K562 (cell line): ENCODE measurements around the gene ABHD17C. TPM values are rescaled to one million over a fixed set of nuclear protein-coding genes. Genes with fewer than 3 reads are reported as not detected.

ENCODE experiments used
- ATAC-seq: fragments of 200-7000 bp; cut with Tn5 transposase; 3 replicates; pipeline ENCODE4 v1.9.1; 2020; ENCODE audit warnings: moderate library complexity
- BruUV-seq: library from RNA; stranded (reverse); fragments of 400-500 nt; replicated peaks from 2 replicates; lab custom pipeline; 2021; lab: Mats Ljungman, UMichigan
- CTCF ChIA-PET: fragments of 300-600 bp; formaldehyde crosslinking; extraction: SDS; loops from one replicate; lab custom pipeline; 2021; ENCODE audit warnings: low intra/inter-chr PET ratio; lab: Yijun Ruan, JAX
- POLR2A ChIA-PET: fragments of 300-600, 350-650 bp; sonication (Branson Sonifier 250); formaldehyde crosslinking; extraction: SDS; loops from one replicate; lab custom pipeline; 2021; ENCODE audit warnings: antibody characterized with exemption, inconsistent platforms; lab: Yijun Ruan, JAX
- DNase-seq, 4 experiments: peaks; one replicate each; pipeline versions ENCODE4 v3.0.0 to v3.0.0-alpha.2; 2011 to 2018; ENCODE audit warnings: low spot score in 3 of 4, mixed read lengths in 3 of 4; ENCODE audit errors: extremely low read depth in 1 of 4
- FAIRE-seq: peaks from 2 replicates; lab custom pipeline; 2011; peaks lifted over from hg19 to GRCh38; lab: Jason Lieb, UNC
- H2AFZ ChIP-seq: 2 replicates; pipeline ENCODE4 v1.6.0; 2011; ENCODE audit warnings: low read depth, low read length, control low read depth, inconsistent platforms
- H3K27ac ChIP-seq: fragments of 200-600 bp; 3 replicates; pipeline ENCODE4 v1.8.0; 2011; ENCODE audit warnings: low read depth, mild to moderate bottlenecking, control low read depth, inconsistent platforms, low read length, moderate library complexity, mixed read lengths; ENCODE audit errors: extremely low read depth
- H3K27me3 ChIP-seq, 2 experiments: fragments of 300-600 bp in 1 of 2; 2 replicates in 1 of 2; 3 replicates in 1 of 2; pipeline versions ENCODE4 v1.6.0 to v1.8.0; 2011; ENCODE audit warnings: inconsistent platforms in 2 of 2, low read length in 2 of 2, mild to moderate bottlenecking in 1 of 2, mixed read lengths in 1 of 2, moderate library complexity in 1 of 2; ENCODE audit not compliant: control insufficient read depth in 2 of 2, insufficient read depth in 2 of 2
- H3K36me3 ChIP-seq: fragments of 300-600 bp; 3 replicates; pipeline ENCODE4 v1.8.0; 2011; ENCODE audit warnings: mild to moderate bottlenecking, low read length, inconsistent platforms; ENCODE audit not compliant: control insufficient read depth, insufficient read depth
- H3K4me1 ChIP-seq, 2 experiments: fragments of 200-600 bp in 1 of 2; replicated peaks in 1 of 2; 2 replicates in 1 of 2; 3 replicates in 1 of 2; pipeline versions ENCODE4 v1.5.1 to v1.8.0; 2011; ENCODE audit warnings: inconsistent platforms in 2 of 2, low read length in 2 of 2, mild to moderate bottlenecking in 1 of 2, mixed read lengths in 1 of 2, moderate library complexity in 1 of 2; ENCODE audit not compliant: control insufficient read depth in 2 of 2, insufficient read depth in 2 of 2
- H3K4me2 ChIP-seq: 2 replicates; pipeline ENCODE4 v1.6.1; 2011; ENCODE audit warnings: low read length, control low read depth, inconsistent platforms, mixed read lengths; ENCODE audit not compliant: insufficient read depth
- H3K4me3 ChIP-seq: fragments of 200-600 bp; sonication (generic), shearing (Covaris generic); 2 replicates; pipeline ENCODE4 v1.5.1; 2016; ENCODE audit warnings: control low read depth, inconsistent platforms
- H3K79me2 ChIP-seq: fragments of 200-600 bp; 3 replicates; pipeline ENCODE4 v1.8.0; 2011; ENCODE audit warnings: low read length, inconsistent platforms; ENCODE audit not compliant: control insufficient read depth, insufficient read depth
- H3K9ac ChIP-seq, 2 experiments: 2 replicates each; pipeline versions ENCODE4 v1.6.0 to v1.6.1; 2011; ENCODE audit warnings: low read depth in 2 of 2, low read length in 2 of 2, control low read depth in 1 of 2, inconsistent platforms in 1 of 2, mild to moderate bottlenecking in 1 of 2, mixed read lengths in 1 of 2; ENCODE audit not compliant: insufficient read depth in 1 of 2
- H3K9me1 ChIP-seq: one replicate; pipeline ENCODE4 v1.6.0; 2011; ENCODE audit warnings: inconsistent platforms, mild to moderate bottlenecking, low read length, moderate library complexity; ENCODE audit not compliant: control insufficient read depth, insufficient read depth
- H3K9me3 ChIP-seq: replicated peaks from 2 replicates; pipeline ENCODE4 v1.5.1; 2011; ENCODE audit warnings: low read depth, low read length, inconsistent platforms; ENCODE audit not compliant: control insufficient read depth, insufficient read depth
- H4K20me1 ChIP-seq: replicated peaks from 2 replicates; pipeline ENCODE4 v1.6.1; 2011; ENCODE audit warnings: low read length, inconsistent platforms, mixed read lengths; ENCODE audit not compliant: control insufficient read depth, insufficient read depth
- HOXB6 ChIP-seq: fragments of 250-450 bp; sonication (Bioruptor Pico); IDR thresholded peaks from 2 replicates; pipeline ENCODE4 v1.5.1; 2022; ENCODE audit warnings: mild to moderate bottlenecking, borderline replicate concordance
- MYBL2 ChIP-seq, 2 experiments: fragments of 450-650 bp in 1 of 2; sonication (generic) in 1 of 2; formaldehyde crosslinking in 1 of 2; IDR thresholded peaks; 2 replicates each; pipeline versions ENCODE4 v1.6.1 to v1.8.1; 2017 to 2022; ENCODE audit warnings: borderline replicate concordance in 1 of 2, inconsistent platforms in 1 of 2, low read depth in 1 of 2, mild to moderate bottlenecking in 1 of 2, missing genetic modification reagents in 1 of 2, moderate library complexity in 1 of 2
- NONO ChIP-seq, 2 experiments: fragments of 200-400 bp in 1 of 2; fragments of 450-650 bp in 1 of 2; formaldehyde crosslinking in 1 of 2; IDR thresholded peaks; 2 replicates each; pipeline ENCODE4 v1.6.1; 2017; ENCODE audit warnings: low read depth in 2 of 2, mild to moderate bottlenecking in 2 of 2, moderate library complexity in 2 of 2, low read length in 1 of 2
- SP2 ChIP-seq: IDR thresholded peaks from 2 replicates; pipeline ENCODE4 v1.6.1; 2011; ENCODE audit warnings: mild to moderate bottlenecking, low read depth, low read length, moderate library complexity; ENCODE audit not compliant: poor library complexity, severe bottlenecking; ENCODE audit errors: extremely low read depth
- SREBF1 ChIP-seq: fragments of 150-350 bp; IDR thresholded peaks from 2 replicates; pipeline ENCODE4 v1.6.1; 2014; ENCODE audit warnings: antibody characterized with exemption, low read depth, low read length, borderline replicate concordance
- ZNF224 ChIP-seq: sonication (generic); formaldehyde crosslinking; IDR thresholded peaks from 2 replicates; pipeline ENCODE4 v1.8.0; 2022; ENCODE audit warnings: mild to moderate bottlenecking, missing genetic modification reagents
- ZNF589 ChIP-seq: fragments of 200-800 bp; sonication (Bioruptor generic); IDR thresholded peaks from 2 replicates; pipeline ENCODE4 v1.6.1; 2016; ENCODE audit warnings: low read depth, missing genetic modification characterization, missing compliant biosample characterization
- WGBS: fragments of 100-300 bp; shearing (Covaris generic); methylation state at CpG from one replicate; pipeline ENCODE4 v1.1.6; 2016; ENCODE audit warnings: low coverage, mixed read lengths; ENCODE audit not compliant: insufficient coverage; ENCODE audit errors: missing lambda C conversion rate; 5-methylcytosine and 5-hydroxymethylcytosine counted together
- in situ Hi-C: fragments of 300-500 bp; cut with MboI; formaldehyde crosslinking; loops from 4 replicates; pipeline ENCODE4 v1.15.0; 2018; ENCODE audit warnings: inconsistent platforms, mixed read lengths
- intact Hi-C: fragments of 100-400 bp; cut with micrococcal nuclease; formaldehyde crosslinking; loops from 2 replicates; pipeline ENCODE4 v1.14.2; 2022
- polyA plus RNA-seq, 8 experiments: library from polyadenylated mRNA; depleted of rRNA in 4 of 8; stranded (reverse) in 5 of 8; unstranded in 3 of 8; fragments of >200 nt; fragmentation: Nextera tagmentation in 2 of 8; fragmentation: Illumina TruSeq in 1 of 8; extraction: Ambion mirVana in 2 of 8; extraction: Trizol in 1 of 8; gene quantifications; 2 replicates each; pipeline versions ENCODE4 v1.2.1 to v1.2.3, GENCODE V29; 2011 to 2014; ENCODE audit warnings: inconsistent platforms in 1 of 8, missing spikeins in 1 of 8
- total RNA-seq, 7 experiments: library from RNA; depleted of rRNA in 6 of 7; stranded (reverse); fragments of >200 nt in 6 of 7; fragmentation: Illumina TruSeq in 2 of 7; extraction: Trizol in 2 of 7; gene quantifications; 2 replicates each; pipeline versions ENCODE4 v1.2.1 to v1.2.3, GENCODE V29; 2011 to 2021; ENCODE audit warnings: low replicate concordance in 1 of 7

ABHD17C gene
- total and polyA plus RNA-seq, 9 of the 15 experiments (the other 6 are each of a cell fraction or from before 2014, with no cell fraction given), result 0.04 to 0.42 (median 0.19) TPM; not detected in 1

DNA sequence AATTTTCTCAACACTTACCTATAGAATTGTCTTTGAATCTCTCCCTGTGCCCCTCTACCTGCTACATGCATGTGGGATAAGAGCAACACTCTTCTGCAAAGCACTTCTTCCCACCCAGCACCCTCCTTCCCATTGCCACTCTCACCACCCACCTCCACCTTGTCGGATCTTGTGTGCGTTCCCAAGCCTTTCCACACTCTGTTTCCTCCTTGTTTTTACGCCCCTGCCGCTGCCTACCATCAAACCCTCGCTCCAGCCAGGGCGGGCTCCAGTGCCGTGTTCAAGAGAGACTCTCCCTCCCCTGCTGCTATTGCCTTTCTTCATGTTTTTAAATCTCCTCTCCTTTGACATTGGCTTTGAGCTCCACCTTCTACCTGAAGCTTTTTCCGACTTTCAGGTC is 40.2 kb downstream of the ABHD17C start:
- BruUV-seq, result no TSS peak
- DNase-seq, result no peak
- H3K4me1 ChIP-seq, result no peaks in the 10 kb centered on the region
- H3K9me1 ChIP-seq, result no peaks in the 10 kb centered on the region
- H3K36me3 ChIP-seq, result no peaks in the 10 kb centered on the region
- no peaks in the 10 kb centered on the region for H3K9me3 ChIP-seq
- H3K27me3 ChIP-seq, result peaks cover 9 to 30% of the 10 kb centered on the region in 2 experiments; a peak in 4 of 5 replicates
- H3K27ac ChIP-seq, result no peak overlapping the region
- no peak for ATAC-seq
- in situ Hi-C loops (no loop called here), intact Hi-C loops (no loop called here)
- no peak overlapping the region for H3K4me3 ChIP-seq
- no peaks in the 10 kb centered on the region for H3K79me2 ChIP-seq
- WGBS, result 1% methylated on average over 8 of the region's 8 CpGs
- TF ChIP-seq ZNF589 (CRISPR knock-in tag), result no peak
- TF ChIP-seq SP2, result no peak
- H2AFZ ChIP-seq, result no peak overlapping the region
- no peak overlapping the region for H3K9ac ChIP-seq
- no peak for FAIRE-seq
- POLR2A ChIA-PET, result no interaction called here
- no peak overlapping the region for H3K4me2 ChIP-seq
- CTCF ChIA-PET, result no interaction called here
- no peaks in the 10 kb centered on the region; the same call in 1 of the 2 replicates for H4K20me1 ChIP-seq

DNA sequence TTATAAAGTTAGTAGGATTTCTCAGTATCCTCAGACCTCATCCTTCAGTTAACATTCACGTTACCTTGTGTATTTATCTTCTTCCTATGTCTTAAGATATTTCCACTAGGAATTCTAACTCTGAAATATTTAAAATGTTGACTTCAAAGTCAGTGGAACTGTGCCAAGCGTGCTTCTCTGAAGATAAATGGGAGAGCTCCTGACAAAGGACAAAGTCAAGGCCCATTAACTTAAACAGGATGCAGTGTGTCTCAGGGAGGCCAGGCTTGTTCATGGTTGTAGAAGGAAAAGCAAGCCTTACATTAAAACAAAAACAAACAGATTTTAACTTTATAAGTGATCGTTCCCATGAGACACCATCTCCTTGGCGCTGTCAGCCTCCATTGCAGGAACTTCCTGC is 41.5 kb downstream of the ABHD17C start:
- no peaks in the 10 kb centered on the region; the same call in 1 of the 2 replicates for H4K20me1 ChIP-seq
- H3K4me3 ChIP-seq, result no peak overlapping the region
- CTCF ChIA-PET, result no interaction called here
- in situ Hi-C loops (no loop called here), intact Hi-C loops (no loop called here)
- H3K4me1 ChIP-seq, result no peaks in the 10 kb centered on the region
- H3K79me2 ChIP-seq, result no peaks in the 10 kb centered on the region
- DNase-seq (no peak), ATAC-seq (no peak), FAIRE-seq (no peak)
- H3K36me3 ChIP-seq, result no peaks in the 10 kb centered on the region
- H3K9me1 ChIP-seq, result no peaks in the 10 kb centered on the region
- H2AFZ ChIP-seq, result no peak overlapping the region
- TF ChIP-seq ZNF224 (CRISPR knock-in tag), result no peak
- no peak for TF ChIP-seq HOXB6 (CRISPR knock-in tag)
- no peak for TF ChIP-seq MYBL2 (IDR thresholded peaks at IDR 0.05; ENCODE audit: low read depth)
- TF ChIP-seq MYBL2 (CRISPR knock-in tag; IDR thresholded peaks at IDR 0.05; ENCODE audit: borderline replicate concordance), result no peak
- no peak for TF ChIP-seq SREBF1
- TF ChIP-seq NONO (IDR thresholded peaks at IDR 0.05; ENCODE audit: low read depth in 2 of 2, low read length in 1 of 2), result no peak
- no peak overlapping the region for H3K9ac ChIP-seq
- 0% methylated on average over 4 of the region's 4 CpGs for WGBS
- POLR2A ChIA-PET, result no interaction called here
- H3K4me2 ChIP-seq, result no peak overlapping the region
- no peak overlapping the region for H3K27ac ChIP-seq
- no peaks in the 10 kb centered on the region for H3K9me3 ChIP-seq
- BruUV-seq, result no TSS peak
- H3K27me3 ChIP-seq, result peaks cover 9 to 30% of the 10 kb centered on the region in 2 experiments; a peak in 4 of 5 replicates
